GM19043 (cell line): ENCODE measurements around the gene NUMBL.
"Not testable (repeated sequence)": the region's sequence is repeated elsewhere in the genome, so short reads cannot be mapped to it uniquely, and the experiment has no call there.

ENCODE experiments used
- ATAC-seq: cut with Tn5 transposase; IDR thresholded peaks from one replicate; pipeline ENCODE4 v1.9.1; 2021; ENCODE audit warnings: low read depth; ENCODE audit not compliant: unreplicated experiment

The NUMBL gene

DNA sequence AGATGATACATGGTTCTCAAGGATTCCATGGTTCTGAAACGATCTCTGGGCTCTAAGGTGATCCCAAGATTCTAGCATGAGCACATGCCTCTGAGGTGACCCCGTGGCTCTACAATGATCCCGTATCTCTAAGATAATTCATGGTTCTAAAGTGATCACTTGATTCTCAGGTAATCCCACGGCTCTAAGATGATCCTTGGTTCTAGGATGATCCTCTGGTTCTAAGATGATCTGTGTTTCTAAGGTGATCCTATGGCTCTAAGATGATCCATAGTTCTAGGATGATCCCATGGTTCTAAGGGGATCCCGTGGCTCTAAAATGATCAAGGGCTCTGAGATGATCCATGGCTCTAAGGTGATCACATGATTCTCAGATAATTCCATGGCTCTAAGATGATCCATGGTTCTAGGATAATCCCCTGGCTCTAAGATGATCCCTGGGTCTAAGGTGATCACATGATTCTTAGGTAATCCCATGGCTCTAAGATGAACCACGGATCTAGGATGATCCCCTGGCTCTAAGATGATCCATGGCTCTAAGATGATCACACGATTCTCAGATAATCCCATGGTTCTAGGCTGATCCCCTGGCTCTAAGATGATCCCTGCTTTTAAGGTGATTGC, 21.3 kb downstream of the NUMBL start:
- ATAC-seq = no peak

GRCh38 chr19:40667602-40668001, 22.8 kb downstream of the NUMBL start:
- ATAC-seq = no peak

- no peak for ATAC-seq
Measured at GRCh38 chr19:40666803-40667438, 23.5 kb downstream of the NUMBL start.

- no peak for ATAC-seq
Measured at GRCh38 chr19:40663695-40664692, 26.5 kb downstream of the NUMBL start.

DNA sequence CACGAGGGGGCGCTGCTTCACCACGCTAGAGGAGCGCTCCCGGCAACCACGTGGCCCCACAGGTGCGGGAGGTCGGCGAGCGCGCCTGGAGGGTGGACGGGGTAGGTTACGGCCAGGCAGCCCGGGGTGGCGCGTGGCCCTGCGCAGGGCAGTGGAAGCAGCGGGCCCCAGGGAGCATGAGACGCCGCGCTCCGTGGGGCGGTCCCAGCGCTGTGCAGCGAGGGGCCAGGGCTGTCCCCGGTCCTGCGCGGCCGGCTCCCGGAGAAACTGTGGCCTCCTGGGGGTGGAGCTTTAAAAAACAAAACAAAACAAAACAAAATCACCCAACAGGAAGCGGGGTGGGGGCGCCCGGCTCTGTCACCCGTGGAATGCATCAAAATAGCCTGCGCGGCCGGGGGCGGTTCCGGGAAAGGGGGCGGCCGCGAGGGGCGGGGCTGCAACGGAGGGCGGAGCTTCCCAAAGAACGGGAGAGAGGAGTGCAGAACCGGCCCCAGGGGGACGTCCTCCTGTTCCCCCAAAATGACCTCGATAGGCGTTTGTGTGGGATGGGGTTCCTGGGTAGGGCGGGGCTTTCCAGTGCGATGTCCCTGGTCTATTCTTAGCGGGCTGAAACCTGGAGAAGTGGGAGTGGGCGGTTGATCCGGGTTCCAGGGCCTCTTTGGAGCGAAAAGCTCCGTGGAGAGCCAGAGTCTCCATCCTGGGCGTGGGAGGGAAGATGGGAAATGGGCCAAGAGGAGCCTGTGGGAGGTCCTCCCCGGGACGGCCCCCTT, 27.3 kb downstream of the NUMBL start:
- peak; percentile 76 for ATAC-seq

DNA sequence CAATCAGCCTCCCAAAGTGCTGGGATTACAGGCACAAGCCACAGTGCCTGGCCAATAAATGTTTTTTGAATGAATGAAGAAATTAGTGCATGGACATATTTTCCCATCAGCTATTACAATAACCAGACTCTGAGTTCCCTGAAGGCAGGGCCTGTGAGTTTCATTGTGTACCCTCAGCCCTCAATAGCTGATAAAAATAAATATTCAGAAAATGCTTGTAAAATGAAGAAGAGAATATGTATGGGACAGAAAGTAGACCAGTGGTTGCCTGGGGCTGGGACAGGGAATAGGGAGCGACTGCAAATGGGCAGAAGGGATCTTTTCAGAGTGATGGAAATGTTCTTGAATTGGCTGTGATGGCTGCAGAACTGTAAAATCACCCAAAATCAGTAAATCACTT, 28.8 kb downstream of the NUMBL start:
- ATAC-seq = no peak

- ATAC-seq = no peak
Measured at GRCh38 chr19:40659566-40659965, 30.9 kb downstream of the NUMBL start.

- no peak for ATAC-seq
Measured at GRCh38 chr19:40659116-40659515, 31.3 kb downstream of the NUMBL start.

DNA sequence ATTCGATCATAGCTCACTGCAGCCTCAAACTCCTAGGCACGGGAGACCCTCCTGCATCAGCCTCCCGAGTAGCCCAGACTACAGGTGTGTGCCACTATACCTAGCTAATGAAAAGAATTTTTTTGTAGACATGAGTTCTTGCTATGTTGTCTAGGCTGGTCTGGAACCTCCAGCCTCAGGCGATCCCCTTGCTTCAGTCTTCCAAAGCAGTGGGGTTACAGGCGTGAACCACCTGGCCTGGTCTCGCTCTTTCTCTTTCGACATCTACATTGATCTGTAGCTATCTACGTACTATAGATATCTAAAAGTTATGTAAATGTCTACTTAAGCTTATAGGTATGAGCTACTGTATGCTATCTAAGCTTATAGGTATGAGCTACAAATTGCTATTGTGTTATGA, 32.4 kb downstream of the NUMBL start:
- ATAC-seq = no peak

DNA sequence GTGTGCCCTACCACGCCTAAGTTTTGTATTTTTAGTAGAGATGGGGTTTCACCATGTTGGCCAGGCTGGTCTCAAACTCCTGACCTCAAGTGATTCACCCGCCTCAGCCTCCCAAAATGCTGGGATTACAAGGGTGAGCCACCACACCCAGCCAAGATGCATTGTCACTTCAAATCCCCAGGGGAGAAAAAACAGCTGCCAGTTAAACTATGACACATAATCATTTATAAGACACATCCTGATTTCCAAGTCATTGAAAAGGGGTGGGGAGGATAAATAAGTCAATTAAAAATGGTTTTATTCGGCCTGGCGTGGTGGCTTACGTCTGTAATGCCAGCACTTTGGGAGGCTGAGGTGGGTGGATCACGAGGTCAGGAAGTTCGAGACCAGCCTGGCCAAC, 34.8 kb downstream of the NUMBL start:
- ATAC-seq = not testable (repeated sequence)

DNA sequence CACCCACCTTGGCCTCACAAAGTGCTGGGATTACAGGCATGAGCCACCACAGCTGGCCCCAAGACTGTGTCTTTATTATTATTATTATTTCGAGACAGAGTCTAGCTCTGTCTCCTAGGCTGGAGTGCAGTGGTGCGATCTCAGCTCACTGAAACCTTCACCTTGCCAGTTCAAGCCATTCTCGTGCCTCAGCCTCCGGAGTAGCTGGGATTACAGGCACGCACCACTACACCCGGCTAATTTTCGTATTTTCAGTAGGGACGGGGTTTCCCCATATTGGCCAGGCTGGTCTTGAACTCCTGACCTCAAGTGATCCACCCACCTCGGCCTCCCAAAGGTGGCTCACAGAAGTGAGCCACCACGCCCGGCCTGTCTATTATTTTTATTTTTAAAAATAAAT, 38.1 kb downstream of the NUMBL start:
- not testable (repeated sequence) for ATAC-seq

- ATAC-seq = no peak
Measured at GRCh38 chr19:40650749-40651305, 39.6 kb downstream of the NUMBL start.

- not testable (repeated sequence) for ATAC-seq
Measured at GRCh38 chr19:40649903-40650675, 40.4 kb downstream of the NUMBL start.

GRCh38 chr19:40646743-40647254, 43.7 kb downstream of the NUMBL start:
- no peak for ATAC-seq

GRCh38 chr19:40642757-40643305, 47.6 kb downstream of the NUMBL start:
- ATAC-seq = no peak

DNA sequence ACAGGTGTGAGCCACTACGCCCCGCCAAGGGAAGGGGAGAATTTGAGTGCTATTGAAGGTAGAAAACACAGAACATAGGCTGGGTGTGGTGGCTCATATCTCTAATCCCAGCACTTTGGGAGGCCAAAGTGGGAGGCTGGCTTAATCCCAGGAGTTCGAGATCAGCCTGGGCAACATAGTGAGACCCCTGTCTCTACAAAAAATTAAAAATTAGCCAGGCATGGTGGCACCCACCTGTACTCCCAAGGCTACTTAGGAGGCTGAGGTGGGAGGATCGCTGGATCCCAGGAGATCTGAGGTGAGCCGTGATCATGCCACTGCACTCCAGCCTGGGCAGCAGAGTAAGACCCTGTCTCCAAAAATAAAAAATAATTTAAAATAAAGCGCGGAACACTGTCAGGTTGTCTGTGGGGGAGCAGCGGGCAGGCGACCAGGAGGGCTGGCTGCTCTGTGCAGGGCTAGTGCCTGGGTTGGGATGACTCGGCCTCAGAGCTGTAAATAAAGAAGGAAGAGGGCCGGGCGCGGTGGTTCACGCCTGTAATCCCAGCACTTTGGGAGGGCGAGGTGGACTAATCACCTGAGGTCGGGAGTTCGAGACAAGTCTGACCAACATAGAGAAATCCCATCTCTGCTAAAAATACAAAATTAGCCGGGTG, 48.3 kb downstream of the NUMBL start:
- ATAC-seq = no peak

DNA sequence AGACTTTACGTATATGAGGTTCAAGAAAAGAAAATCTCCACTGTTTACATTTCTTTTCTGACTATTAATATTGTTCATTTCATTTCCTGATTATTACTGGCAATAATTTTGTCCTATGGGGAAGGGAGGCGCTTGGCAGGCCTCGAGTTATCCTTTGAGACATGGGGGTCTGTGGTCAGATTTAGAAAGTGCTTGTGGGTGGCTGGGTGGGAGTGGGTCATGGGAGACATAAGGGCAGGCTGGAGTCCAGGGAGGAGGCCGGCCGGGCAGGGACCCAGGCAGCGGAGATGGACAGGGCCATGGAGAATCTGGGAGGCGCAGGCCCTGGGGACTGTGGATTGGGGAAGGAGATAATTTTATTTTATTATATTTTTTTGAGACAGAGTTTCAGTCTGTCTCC, 49.2 kb downstream of the NUMBL start:
- ATAC-seq = no peak

DNA sequence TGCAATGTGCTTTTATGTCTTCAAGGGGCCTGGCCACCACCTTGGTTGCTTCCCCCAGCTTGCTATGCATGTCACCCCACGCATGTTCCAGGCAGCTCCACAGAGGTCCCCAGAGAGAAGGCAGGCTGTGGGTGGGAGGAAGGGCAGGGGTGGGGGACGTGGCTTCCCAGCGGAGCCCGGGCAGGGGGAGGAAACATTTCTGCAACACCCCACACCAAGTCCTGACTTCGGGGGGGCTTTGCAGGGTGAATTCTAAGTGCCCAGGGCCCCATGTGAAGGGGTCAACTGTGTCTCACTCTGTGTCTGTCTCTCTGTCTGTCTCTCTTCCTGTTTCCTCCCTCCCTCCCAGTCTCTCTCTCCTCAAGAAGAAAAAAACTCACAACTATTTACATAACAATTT, 49.7 kb downstream of the NUMBL start:
- no peak for ATAC-seq

DNA sequence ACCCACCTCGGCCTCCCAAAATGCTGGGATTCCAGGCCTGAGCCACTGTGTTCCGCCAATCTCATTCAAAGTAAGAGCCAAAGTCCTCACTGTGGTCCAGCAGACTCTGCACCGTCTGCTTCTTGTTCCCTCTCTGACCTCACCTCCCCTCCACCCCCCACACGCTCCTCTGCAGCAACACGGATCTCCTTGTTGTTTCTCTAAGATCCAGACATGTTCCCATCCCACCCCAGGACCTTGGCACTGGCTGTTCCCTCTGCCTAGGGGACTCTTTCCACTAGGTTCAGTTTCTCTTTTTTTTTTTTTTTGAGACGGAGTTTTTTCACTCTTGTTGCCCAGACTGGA, 50.8 kb downstream of the NUMBL start:
- ATAC-seq = no peak
